ENCODE measurements around the gene BLOC1S2. TPM values are rescaled to one million over a fixed set of nuclear protein-coding genes. Genes with fewer than 3 reads are reported as not detected.

The BLOC1S2 gene
- total and polyA plus RNA-seq, 2 donors (not counting 1 experiment from before 2014, with no cell fraction given) = 48.1 to 88.8 TPM

- Histone ChIP-seq H3K4me3 (replicated peaks in 1 of 4; ENCODE audit: control extremely low read depth in 1 of 4, insufficient read depth in 1 of 4, low read depth in 3 of 4, low read length in 4 of 4) (no peak overlapping the region), H3K36me3 (ENCODE audit: control insufficient read depth, insufficient read depth, low read length) (peaks cover 1% of the 10 kb centered on the region), H3K9me3 (ENCODE audit: control insufficient read depth, insufficient read depth, low read depth, low read length) (no peaks in the 10 kb centered on the region), H3K4me2 (ENCODE audit: extremely low read depth, insufficient read depth, low read length) (no peak overlapping the region), H3K27ac (ENCODE audit: insufficient read depth, low read length) (no peak overlapping the region), H3K79me2 (ENCODE audit: control insufficient read depth, insufficient read depth, low read length) (no peaks in the 10 kb centered on the region), H2AFZ (ENCODE audit: low read length) (no peak overlapping the region), H3K4me1 (ENCODE audit: control insufficient read depth, extremely low read depth, insufficient read depth, low read length) (no peaks in the 10 kb centered on the region), H3K27me3 (ENCODE audit: control insufficient read depth, insufficient read depth, low read length) (no peaks in the 10 kb centered on the region), H3K9ac (ENCODE audit: insufficient read depth, low read length) (no peak overlapping the region), H4K20me1 (ENCODE audit: control insufficient read depth, extremely low read depth, insufficient read depth, low read length) (no peaks in the 10 kb centered on the region)
- no peak for DNase-seq (ENCODE audit: low read depth in 2 of 2)
- TF ChIP-seq EZH2 (IDR thresholded peaks at IDR 0.05; ENCODE audit: low read length, missing control alignments) = no peak
These were observed 46.6 kb downstream of the BLOC1S2 start for GRCh38 chr10:100239851-100240250.

- Histone ChIP-seq H2AFZ (ENCODE audit: low read length) (no peak overlapping the region), H3K4me3 (replicated peaks in 1 of 4; ENCODE audit: control extremely low read depth in 1 of 4, insufficient read depth in 1 of 4, low read depth in 3 of 4, low read length in 4 of 4) (no peak overlapping the region), H3K4me2 (ENCODE audit: extremely low read depth, insufficient read depth, low read length) (no peak overlapping the region), H4K20me1 (ENCODE audit: control insufficient read depth, extremely low read depth, insufficient read depth, low read length) (no peaks in the 10 kb centered on the region), H3K27ac (ENCODE audit: insufficient read depth, low read length) (no peak overlapping the region), H3K9ac (ENCODE audit: insufficient read depth, low read length) (no peak overlapping the region), H3K9me3 (ENCODE audit: control insufficient read depth, insufficient read depth, low read depth, low read length) (no peaks in the 10 kb centered on the region), H3K27me3 (ENCODE audit: control insufficient read depth, insufficient read depth, low read length) (no peaks in the 10 kb centered on the region), H3K4me1 (ENCODE audit: control insufficient read depth, extremely low read depth, insufficient read depth, low read length) (no peaks in the 10 kb centered on the region), H3K36me3 (ENCODE audit: control insufficient read depth, insufficient read depth, low read length) (peaks cover 1% of the 10 kb centered on the region), H3K79me2 (ENCODE audit: control insufficient read depth, insufficient read depth, low read length) (no peaks in the 10 kb centered on the region)
- no peak for TF ChIP-seq CTCF (conservative IDR thresholded peaks at IDR 0.05 in 1 of 2, IDR thresholded peaks at IDR 0.05 in 1 of 2; ENCODE audit: low read depth in 1 of 2, low read length in 2 of 2)
- TF ChIP-seq EZH2 (IDR thresholded peaks at IDR 0.05; ENCODE audit: low read length, missing control alignments) = no peak
- DNase-seq (ENCODE audit: low read depth in 2 of 2) = no peak
These were observed 48.1 kb downstream of the BLOC1S2 start for GRCh38 chr10:100238429-100238828.

GRCh38 chr10:100232101-100232500 lies 54.4 kb downstream of the BLOC1S2 start:
- Histone ChIP-seq H3K4me1 (ENCODE audit: control insufficient read depth, extremely low read depth, insufficient read depth, low read length) (peaks cover 2% of the 10 kb centered on the region), H3K9me3 (ENCODE audit: control insufficient read depth, insufficient read depth, low read depth, low read length) (no peaks in the 10 kb centered on the region), H3K36me3 (ENCODE audit: control insufficient read depth, insufficient read depth, low read length) (peaks cover 1% of the 10 kb centered on the region), H3K79me2 (ENCODE audit: control insufficient read depth, insufficient read depth, low read length) (peaks cover 22% of the 10 kb centered on the region), H3K27me3 (ENCODE audit: control insufficient read depth, insufficient read depth, low read length) (no peaks in the 10 kb centered on the region), H3K27ac (ENCODE audit: insufficient read depth, low read length) (no peak overlapping the region), H3K4me3 (replicated peaks in 1 of 4; ENCODE audit: control extremely low read depth in 1 of 4, insufficient read depth in 1 of 4, low read depth in 3 of 4, low read length in 4 of 4) (no peak overlapping the region), H4K20me1 (ENCODE audit: control insufficient read depth, extremely low read depth, insufficient read depth, low read length) (no peaks in the 10 kb centered on the region), H2AFZ (ENCODE audit: low read length) (no peak overlapping the region), H3K9ac (ENCODE audit: insufficient read depth, low read length) (no peak overlapping the region), H3K4me2 (ENCODE audit: extremely low read depth, insufficient read depth, low read length) (no peak overlapping the region)
- no peak for TF ChIP-seq CTCF (conservative IDR thresholded peaks at IDR 0.05 in 1 of 2, IDR thresholded peaks at IDR 0.05 in 1 of 2; ENCODE audit: low read depth in 1 of 2, low read length in 2 of 2)
- TF ChIP-seq EZH2 (IDR thresholded peaks at IDR 0.05; ENCODE audit: low read length, missing control alignments) = no peak
- peak in 1 of 2 donors; percentile 52 for DNase-seq (ENCODE audit: low read depth in 2 of 2)

Data from fibroblast of lung (primary cell).